OCI-LY7 (cell line): Measurements from ENCODE around the gene ADAMTS17.

ENCODE experiments used
- EZH2phosphoT487 ChIP-seq: fragments of 200-600 bp; sonication (generic); IDR thresholded peaks from 2 replicates; pipeline ENCODE4 v1.6.1; 2018; ENCODE audit warnings: low read depth, borderline replicate concordance, mild to moderate bottlenecking, mixed run types, antibody characterized with exemption, low read length, moderate library complexity, mixed read lengths
- TF ChIP-seq, protein P1 (sequence below): fragments of 200-600 bp; sonication (generic); conservative IDR thresholded peaks from 2 replicates; pipeline ENCODE4 v1.5.1; 2014; ENCODE audit warnings: mild to moderate bottlenecking, antibody characterized with exemption, low read length, moderate library complexity, mixed read lengths

DNA sequence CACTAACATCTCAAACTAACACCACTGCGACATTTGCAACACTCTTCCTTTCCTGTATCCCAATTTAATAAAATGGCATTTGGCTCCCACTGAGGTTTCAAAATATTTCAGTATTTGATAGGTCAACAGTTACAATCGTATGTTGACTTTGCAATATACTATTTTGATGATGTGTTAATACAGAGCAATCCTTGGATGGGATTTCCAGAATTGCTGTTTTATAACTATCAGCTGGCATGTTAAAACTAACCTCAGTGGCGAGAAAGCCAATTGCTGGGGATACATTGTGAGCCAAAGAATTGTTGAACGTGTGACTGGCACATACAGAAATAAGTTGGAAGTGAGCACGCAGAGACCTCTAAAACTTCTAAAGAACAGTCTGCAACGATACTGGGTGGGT lies 382.4 kb downstream of the ADAMTS17 start:
- TF ChIP-seq EZH2phosphoT487 = no peak
- TF ChIP-seq, protein P1, sequence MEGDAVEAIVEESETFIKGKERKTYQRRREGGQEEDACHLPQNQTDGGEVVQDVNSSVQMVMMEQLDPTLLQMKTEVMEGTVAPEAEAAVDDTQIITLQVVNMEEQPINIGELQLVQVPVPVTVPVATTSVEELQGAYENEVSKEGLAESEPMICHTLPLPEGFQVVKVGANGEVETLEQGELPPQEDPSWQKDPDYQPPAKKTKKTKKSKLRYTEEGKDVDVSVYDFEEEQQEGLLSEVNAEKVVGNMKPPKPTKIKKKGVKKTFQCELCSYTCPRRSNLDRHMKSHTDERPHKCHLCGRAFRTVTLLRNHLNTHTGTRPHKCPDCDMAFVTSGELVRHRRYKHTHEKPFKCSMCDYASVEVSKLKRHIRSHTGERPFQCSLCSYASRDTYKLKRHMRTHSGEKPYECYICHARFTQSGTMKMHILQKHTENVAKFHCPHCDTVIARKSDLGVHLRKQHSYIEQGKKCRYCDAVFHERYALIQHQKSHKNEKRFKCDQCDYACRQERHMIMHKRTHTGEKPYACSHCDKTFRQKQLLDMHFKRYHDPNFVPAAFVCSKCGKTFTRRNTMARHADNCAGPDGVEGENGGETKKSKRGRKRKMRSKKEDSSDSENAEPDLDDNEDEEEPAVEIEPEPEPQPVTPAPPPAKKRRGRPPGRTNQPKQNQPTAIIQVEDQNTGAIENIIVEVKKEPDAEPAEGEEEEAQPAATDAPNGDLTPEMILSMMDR = no peak
